Neural progenitor cell (in vitro differentiated cells): ENCODE measurements around the gene SLC22A15.

ENCODE experiments used
- EZH2phosphoT487 ChIP-seq: fragments of 200-600 bp; sonication (generic); IDR thresholded peaks from 2 replicates; pipeline ENCODE4 v1.6.1; 2017; ENCODE audit warnings: antibody characterized with exemption
- TF ChIP-seq, protein P1 (sequence below): fragments of 200-600 bp; sonication (generic); IDR thresholded peaks from 2 replicates; pipeline ENCODE4 v1.5.1; 2017; ENCODE audit warnings: antibody characterized with exemption, mild to moderate bottlenecking

DNA sequence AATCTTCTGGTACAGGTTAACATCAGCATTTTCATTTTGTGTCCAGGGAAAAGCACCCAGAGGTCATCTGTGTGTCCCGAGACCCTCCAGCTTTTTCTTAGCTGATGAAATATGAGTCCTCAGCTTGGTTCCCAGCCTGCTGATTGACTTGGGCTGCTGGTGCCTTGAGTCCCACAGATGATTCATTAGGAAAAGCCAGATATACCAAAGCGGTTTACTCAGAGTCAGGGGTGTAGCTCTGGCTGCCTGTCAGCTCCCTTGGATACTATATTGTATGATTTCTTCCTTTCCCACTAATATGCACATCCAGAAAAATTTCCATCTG, 91.2 kb downstream of the SLC22A15 start:
- TF ChIP-seq, protein P1, sequence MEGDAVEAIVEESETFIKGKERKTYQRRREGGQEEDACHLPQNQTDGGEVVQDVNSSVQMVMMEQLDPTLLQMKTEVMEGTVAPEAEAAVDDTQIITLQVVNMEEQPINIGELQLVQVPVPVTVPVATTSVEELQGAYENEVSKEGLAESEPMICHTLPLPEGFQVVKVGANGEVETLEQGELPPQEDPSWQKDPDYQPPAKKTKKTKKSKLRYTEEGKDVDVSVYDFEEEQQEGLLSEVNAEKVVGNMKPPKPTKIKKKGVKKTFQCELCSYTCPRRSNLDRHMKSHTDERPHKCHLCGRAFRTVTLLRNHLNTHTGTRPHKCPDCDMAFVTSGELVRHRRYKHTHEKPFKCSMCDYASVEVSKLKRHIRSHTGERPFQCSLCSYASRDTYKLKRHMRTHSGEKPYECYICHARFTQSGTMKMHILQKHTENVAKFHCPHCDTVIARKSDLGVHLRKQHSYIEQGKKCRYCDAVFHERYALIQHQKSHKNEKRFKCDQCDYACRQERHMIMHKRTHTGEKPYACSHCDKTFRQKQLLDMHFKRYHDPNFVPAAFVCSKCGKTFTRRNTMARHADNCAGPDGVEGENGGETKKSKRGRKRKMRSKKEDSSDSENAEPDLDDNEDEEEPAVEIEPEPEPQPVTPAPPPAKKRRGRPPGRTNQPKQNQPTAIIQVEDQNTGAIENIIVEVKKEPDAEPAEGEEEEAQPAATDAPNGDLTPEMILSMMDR = no peak
- TF ChIP-seq EZH2phosphoT487 = no peak
